Measurements from ENCODE around the gene C21orf91.

DNA sequence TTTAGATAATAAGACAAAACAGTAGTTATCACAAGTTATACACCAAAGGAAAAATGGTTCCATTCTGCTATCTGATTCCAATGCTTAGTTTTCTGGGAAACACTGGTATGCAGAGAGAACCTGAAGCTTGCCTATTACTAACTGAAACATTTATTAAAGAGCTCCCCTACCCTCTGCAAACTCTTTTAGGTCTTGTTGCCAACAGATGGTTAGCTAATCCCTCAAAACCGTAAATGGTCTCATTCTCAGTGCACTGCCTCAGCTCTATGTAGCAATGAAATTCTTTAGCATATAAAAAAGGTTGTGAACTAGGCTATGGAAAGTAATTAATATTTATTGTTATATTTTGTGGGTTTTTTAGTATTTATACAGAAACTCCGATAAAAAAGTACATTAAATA lies 20.4 kb downstream of the C21orf91 start:
- TF ChIP-seq POLR2A (IDR thresholded peaks at IDR 0.05; ENCODE audit: low read length) = no peak
- no peak for TF ChIP-seq GATA1 (IDR thresholded peaks at IDR 0.05; ENCODE audit: low read depth, low read length)
